Effector memory CD8-positive, alpha-beta T cell (primary cell): ENCODE measurements around the gene PTGER3.
"Not testable (repeated sequence)": the region's sequence is repeated elsewhere in the genome, so short reads cannot be mapped to it uniquely, and the experiment has no call there.

Experiments
- ATAC-seq: fragments of 150-1000 bp; cut with Tn5 transposase; replicated peaks from 2 replicates; pipeline ENCODE4 v1.10.0; 2021; ENCODE audit warnings: mild to moderate bottlenecking, moderate library complexity
- DNase-seq, 3 experiments: peaks; one replicate each; pipeline ENCODE4 v3.0.0; 2021
- H3K27ac Mint-ChIP-seq, 2 donors: one replicate each; pipeline ENCODE4 v1.8.0; 2022; ENCODE audit warnings: mild to moderate bottlenecking in 2 of 2, mixed read lengths in 2 of 2, moderate library complexity in 2 of 2
- H3K27me3 Mint-ChIP-seq, 2 donors: one replicate each; pipeline ENCODE4 v1.8.0; 2022; ENCODE audit warnings: mixed read lengths in 2 of 2
- H3K36me3 Mint-ChIP-seq: one replicate; pipeline ENCODE4 v1.8.0; 2022; ENCODE audit warnings: mild to moderate bottlenecking, moderate library complexity, mixed read lengths; ENCODE audit not compliant: insufficient read depth
- H3K4me1 Mint-ChIP-seq, 2 donors: one replicate each; pipeline ENCODE4 v1.8.0; 2022; ENCODE audit warnings: low read depth in 2 of 2, mixed read lengths in 2 of 2
- H3K4me3 Mint-ChIP-seq, 2 donors: one replicate each; pipeline ENCODE4 v1.8.0; 2022; ENCODE audit warnings: mild to moderate bottlenecking in 2 of 2, mixed read lengths in 2 of 2, moderate library complexity in 2 of 2
- H3K9me3 Mint-ChIP-seq, 2 donors: one replicate each; pipeline ENCODE4 v1.8.0; 2022; ENCODE audit warnings: mixed read lengths in 2 of 2

Gene PTGER3

DNA sequence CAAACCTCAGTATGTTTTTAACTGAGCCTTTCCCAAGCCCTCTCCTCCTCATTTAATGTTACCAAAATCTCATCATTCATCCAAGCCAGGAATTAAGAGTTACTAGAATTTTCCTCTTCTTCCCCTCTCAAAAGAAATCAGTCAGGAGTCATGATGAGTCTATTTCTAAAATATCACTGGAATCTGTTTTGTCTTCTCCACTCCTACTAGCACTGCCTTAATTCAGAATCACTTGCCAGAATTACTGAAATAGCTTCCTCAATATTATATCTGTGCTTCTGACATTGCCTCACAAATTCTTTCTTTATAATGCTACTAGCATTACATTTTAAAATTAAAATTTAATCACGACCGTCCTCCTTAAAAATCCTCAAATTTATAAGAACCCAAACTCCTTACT, 106.1 kb downstream of the PTGER3 start:
- Mint-ChIP-seq H3K4me1 (no peaks in the 10 kb centered on the region), H3K36me3 (no peaks in the 10 kb centered on the region), H3K27me3 (no peaks in the 10 kb centered on the region), H3K4me3 (no peak overlapping the region), H3K9me3 (peaks cover 0 to 7% of the 10 kb centered on the region in 2 donors), H3K27ac (no peak overlapping the region)
- no peak for ATAC-seq
- DNase-seq, result no peak

GRCh38 chr1:70940398-70940797, 107.2 kb downstream of the PTGER3 start:
- H3K4me3 Mint-ChIP-seq, DNase-seq: not testable (repeated sequence)

DNA sequence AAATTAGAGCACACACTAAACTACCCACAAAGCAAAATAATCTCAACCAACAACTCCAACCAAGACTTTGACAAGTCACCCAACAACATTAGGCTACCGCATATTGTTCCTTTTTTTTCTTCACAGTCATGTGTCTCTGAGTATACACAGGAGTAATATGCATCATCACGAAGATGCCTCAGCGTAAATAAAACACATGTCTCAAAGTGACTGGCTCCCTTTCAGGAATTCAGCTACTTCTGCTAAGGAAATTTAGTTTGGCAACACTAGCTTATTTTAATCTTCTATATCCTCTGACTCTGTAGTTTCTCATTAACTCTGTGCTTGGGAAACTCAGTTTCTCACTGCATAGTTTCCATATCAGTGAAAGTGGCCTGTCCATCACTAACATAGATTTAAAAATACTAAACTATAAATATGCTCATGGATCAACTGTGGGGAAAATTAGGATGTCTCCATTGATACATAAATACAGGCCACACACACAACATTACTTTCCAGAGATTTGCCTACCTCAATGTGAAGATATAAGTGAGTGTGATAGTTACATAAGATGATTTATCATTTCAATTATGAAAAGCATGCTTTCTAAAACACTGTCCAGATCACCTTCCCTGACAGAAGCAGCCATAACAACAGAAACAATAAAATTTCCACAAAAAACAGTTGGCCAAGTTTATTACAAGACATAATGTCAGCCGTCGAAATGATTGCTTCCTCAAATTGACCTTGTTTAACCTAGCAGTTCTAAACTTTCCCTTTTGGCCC, 113.2 kb downstream of the PTGER3 start:
- Mint-ChIP-seq H3K9me3 (no peaks in the 10 kb centered on the region), H3K36me3 (no peaks in the 10 kb centered on the region), H3K27ac (no peak overlapping the region), H3K27me3 (no peaks in the 10 kb centered on the region), H3K4me1 (no peaks in the 10 kb centered on the region), H3K4me3 (no peak overlapping the region)
- no peak for DNase-seq
- ATAC-seq, result no peak

More at GRCh38 chr1:70940398-70940797, 107.2 kb downstream of the PTGER3 start:
- not testable (repeated sequence) for H3K4me1 Mint-ChIP-seq, H3K9me3 Mint-ChIP-seq, H3K27ac Mint-ChIP-seq, ATAC-seq, H3K27me3 Mint-ChIP-seq, H3K36me3 Mint-ChIP-seq

DNA sequence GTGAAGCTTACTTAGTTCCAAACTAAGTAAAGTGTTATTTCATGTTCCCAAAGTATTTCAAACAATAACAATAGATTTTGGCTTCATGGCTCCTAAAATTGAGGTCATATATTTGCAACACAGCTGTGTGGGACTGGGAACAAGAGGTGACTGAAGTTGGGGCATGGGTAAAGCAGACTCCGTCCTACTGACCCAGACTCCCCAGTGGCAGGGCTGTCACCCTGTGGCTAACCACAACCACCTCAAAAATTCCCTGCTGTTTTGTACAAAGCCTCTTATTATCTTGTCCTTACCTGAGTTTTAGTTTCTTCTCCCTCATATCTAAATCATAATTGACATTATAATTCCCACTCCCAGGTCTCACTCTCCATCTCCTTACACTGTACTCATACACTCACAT, 117.6 kb downstream of the PTGER3 start:
- Mint-ChIP-seq H3K27ac (no peak overlapping the region), H3K27me3 (no peaks in the 10 kb centered on the region), H3K4me3 (no peak overlapping the region), H3K9me3 (peaks cover 0 to 2% of the 10 kb centered on the region in 2 donors), H3K36me3 (no peaks in the 10 kb centered on the region), H3K4me1 (no peaks in the 10 kb centered on the region)
- DNase-seq (no peak), ATAC-seq (no peak)

GRCh38 chr1:70922196-70922595, 125.4 kb downstream of the PTGER3 start:
- no peaks in the 10 kb centered on the region for H3K27me3 Mint-ChIP-seq
- ATAC-seq (no peak), DNase-seq (no peak)
- no peak overlapping the region for H3K27ac Mint-ChIP-seq
- H3K4me1 Mint-ChIP-seq, result no peaks in the 10 kb centered on the region
- H3K9me3 Mint-ChIP-seq, result peaks cover 0 to 7% of the 10 kb centered on the region in 2 donors
- no peaks in the 10 kb centered on the region for H3K36me3 Mint-ChIP-seq
- H3K4me3 Mint-ChIP-seq, result no peak overlapping the region
